OCI-LY7 (cell line): ENCODE measurements around the gene GOLM1. TPM values are rescaled to one million over a fixed set of nuclear protein-coding genes. Genes with fewer than 3 reads are reported as not detected.

Experiments
- BruUV-seq: library from RNA; stranded (reverse); fragments of 400-500 nt; replicated peaks from 2 replicates; lab custom pipeline; 2021; lab: Mats Ljungman, UMichigan
- CTCF ChIA-PET: fragments of 300-600 bp; sonication (Branson Sonifier 250); formaldehyde crosslinking; loops from one replicate; lab custom pipeline; 2022; ENCODE audit warnings: antibody characterized with exemption; ENCODE audit not compliant: unreplicated experiment; lab: Charles Lee
- POLR2A ChIA-PET: fragments of 300-600 bp; sonication (Branson Sonifier 250); formaldehyde crosslinking; loops from one replicate; lab custom pipeline; 2022; ENCODE audit warnings: antibody characterized with exemption; lab: Charles Lee
- DNase-seq: peaks from one replicate; pipeline ENCODE4 v3.0.0-alpha.2; 2015; ENCODE audit warnings: low spot score
- H2AFZ ChIP-seq: fragments of 200-600 bp; sonication (generic), shearing (Covaris generic); 2 replicates; pipeline ENCODE4 v1.6.1; 2014; ENCODE audit warnings: mild to moderate bottlenecking, antibody characterized with exemption, low read length, moderate library complexity
- H3K27ac ChIP-seq: fragments of 200-600 bp; sonication (generic); 2 replicates; pipeline ENCODE4 v1.5.1; 2014; ENCODE audit warnings: mixed run types, low read depth, mild to moderate bottlenecking, moderate library complexity, low read length, inconsistent platforms; ENCODE audit not compliant: poor library complexity, severe bottlenecking
- H3K36me3 ChIP-seq: fragments of 200-600 bp; sonication (generic); 2 replicates; pipeline ENCODE4 v1.6.1; 2014; ENCODE audit warnings: mild to moderate bottlenecking, antibody characterized with exemption, low read length, moderate library complexity, mixed read lengths; ENCODE audit not compliant: insufficient read depth
- H3K4me1 ChIP-seq: fragments of 200-600 bp; sonication (generic); 2 replicates; pipeline ENCODE4 v1.5.1; 2014; ENCODE audit warnings: mild to moderate bottlenecking, low read length; ENCODE audit not compliant: insufficient read depth, poor library complexity, severe bottlenecking
- H3K4me2 ChIP-seq: fragments of 200-600 bp; sonication (generic); 2 replicates; pipeline ENCODE4 v1.6.1; 2014; ENCODE audit warnings: mild to moderate bottlenecking, low read length
- H3K4me3 ChIP-seq: fragments of 200-600 bp; sonication (generic); 2 replicates; pipeline ENCODE4 v1.5.1; 2014; ENCODE audit warnings: mild to moderate bottlenecking, low read depth, low read length; ENCODE audit not compliant: poor library complexity, severe bottlenecking
- H3K79me2 ChIP-seq: fragments of 200-600 bp; sonication (generic); 2 replicates; pipeline ENCODE4 v1.6.1; 2016; ENCODE audit warnings: low read depth, mild to moderate bottlenecking, low read length, moderate library complexity, mixed read lengths; ENCODE audit not compliant: insufficient read depth
- H3K9me2 ChIP-seq: fragments of 200-600 bp; sonication (generic); 2 replicates; pipeline ENCODE4 v1.6.1; 2016; ENCODE audit warnings: mild to moderate bottlenecking, low read length, mixed read lengths; ENCODE audit not compliant: insufficient read depth
- H3K9me3 ChIP-seq: fragments of 200-600 bp; sonication (generic); 2 replicates; pipeline ENCODE4 v1.6.1; 2014; ENCODE audit warnings: mild to moderate bottlenecking, mixed run types, low read length, mixed read lengths
- H4K20me1 ChIP-seq: fragments of 200-600 bp; sonication (generic); 2 replicates; pipeline ENCODE4 v1.6.1; 2014; ENCODE audit warnings: mild to moderate bottlenecking, antibody characterized with exemption, low read length, moderate library complexity, mixed read lengths; ENCODE audit not compliant: insufficient read depth
- CTCF ChIP-seq: fragments of 200-600 bp; sonication (generic); conservative IDR thresholded peaks from 2 replicates; pipeline ENCODE4 v1.5.1; 2014; ENCODE audit warnings: mild to moderate bottlenecking, antibody characterized with exemption, low read length, moderate library complexity, mixed read lengths
- EZH2phosphoT487 ChIP-seq: fragments of 200-600 bp; sonication (generic); IDR thresholded peaks from 2 replicates; pipeline ENCODE4 v1.6.1; 2018; ENCODE audit warnings: low read depth, borderline replicate concordance, mild to moderate bottlenecking, mixed run types, antibody characterized with exemption, low read length, moderate library complexity, mixed read lengths
- intact Hi-C: fragments of 100-400 bp; cut with micrococcal nuclease; formaldehyde crosslinking; loops from one replicate; pipeline ENCODE4 v1.10.0; 2022; ENCODE audit not compliant: unreplicated experiment
- total RNA-seq, 2 experiments: library from RNA; depleted of rRNA in 1 of 2; stranded (reverse); fragments of >200 nt in 1 of 2; shearing (Covaris generic) in 1 of 2; gene quantifications; 2 replicates each; pipeline ENCODE4 v1.2.3, GENCODE V29; 2014 to 2022

GOLM1 gene
- total RNA-seq, 2 experiments from 2014 or later = 0.16 TPM; not detected in 1

GRCh38 chr9:85984457-85984856 is 114.9 kb downstream of the GOLM1 start:
- H3K4me1 ChIP-seq = no peaks in the 10 kb centered on the region
- no peak overlapping the region for H3K4me2 ChIP-seq
- H3K27ac ChIP-seq = no peak overlapping the region
- ChIA-PET POLR2A (interaction anchor here (0.9 kb wide), 1 partner anchor 13 kb away, joined by 3 read pairs; no protein-coding TSS in a partner anchor), CTCF (no interaction called here)
- peaks cover 52% of the 10 kb centered on the region for H3K36me3 ChIP-seq
- DNase-seq = no peak
- H2AFZ ChIP-seq = no peak overlapping the region
- intact Hi-C loops = no loop called here
- no peaks in the 10 kb centered on the region for H3K9me3 ChIP-seq
- H3K79me2 ChIP-seq = no peaks in the 10 kb centered on the region
- TF ChIP-seq EZH2phosphoT487 (no peak), CTCF (no peak)
- H3K9me2 ChIP-seq = no peaks in the 10 kb centered on the region
- H4K20me1 ChIP-seq = no peaks in the 10 kb centered on the region
- BruUV-seq = no TSS peak
- H3K4me3 ChIP-seq = no peak overlapping the region

- Histone ChIP-seq H3K27ac (no peak overlapping the region), H3K9me2 (no peaks in the 10 kb centered on the region), H3K4me2 (no peak overlapping the region), H3K4me3 (no peak overlapping the region), H4K20me1 (no peaks in the 10 kb centered on the region), H3K36me3 (peaks cover 79% of the 10 kb centered on the region), H3K4me1 (no peaks in the 10 kb centered on the region), H3K9me3 (no peaks in the 10 kb centered on the region), H3K79me2 (no peaks in the 10 kb centered on the region), H2AFZ (no peak overlapping the region)
- ChIA-PET POLR2A (interaction anchor here (1.4 kb wide), 1 partner anchor 21 kb away, joined by 3 read pairs; no protein-coding TSS in a partner anchor), CTCF (no interaction called here)
- intact Hi-C loops = no loop called here
- DNase-seq = no peak
- no TSS peak for BruUV-seq
- TF ChIP-seq EZH2phosphoT487 (no peak), CTCF (no peak)
These were observed 118.0 kb downstream of the GOLM1 start for GRCh38 chr9:85981369-85981768.

- DNase-seq = no peak
- TF ChIP-seq CTCF (no peak), EZH2phosphoT487 (no peak)
- peaks cover 88% of the 10 kb centered on the region for H3K36me3 ChIP-seq
- no peaks in the 10 kb centered on the region for H3K9me3 ChIP-seq
- no peak overlapping the region for H3K4me3 ChIP-seq
- no peaks in the 10 kb centered on the region for H3K9me2 ChIP-seq
- CTCF ChIA-PET = no interaction called here
- H2AFZ ChIP-seq = no peak overlapping the region
- no peaks in the 10 kb centered on the region for H3K4me1 ChIP-seq
- BruUV-seq = no TSS peak
- H3K27ac ChIP-seq = no peak overlapping the region
- no peaks in the 10 kb centered on the region for H4K20me1 ChIP-seq
- POLR2A ChIA-PET = no interaction called here
- no peak overlapping the region for H3K4me2 ChIP-seq
- H3K79me2 ChIP-seq = no peaks in the 10 kb centered on the region
- intact Hi-C loops = no loop called here
These were observed 120.9 kb downstream of the GOLM1 start for GRCh38 chr9:85978496-85978895.
